Measurements from ENCODE around the gene FYTTD1. TPM values are rescaled to one million over a fixed set of nuclear protein-coding genes. Genes with fewer than 3 reads are reported as not detected.

The FYTTD1 gene
- total and polyA plus RNA-seq, 4 donors, result 25.4 to 58.6 (median 40.7) TPM

DNA sequence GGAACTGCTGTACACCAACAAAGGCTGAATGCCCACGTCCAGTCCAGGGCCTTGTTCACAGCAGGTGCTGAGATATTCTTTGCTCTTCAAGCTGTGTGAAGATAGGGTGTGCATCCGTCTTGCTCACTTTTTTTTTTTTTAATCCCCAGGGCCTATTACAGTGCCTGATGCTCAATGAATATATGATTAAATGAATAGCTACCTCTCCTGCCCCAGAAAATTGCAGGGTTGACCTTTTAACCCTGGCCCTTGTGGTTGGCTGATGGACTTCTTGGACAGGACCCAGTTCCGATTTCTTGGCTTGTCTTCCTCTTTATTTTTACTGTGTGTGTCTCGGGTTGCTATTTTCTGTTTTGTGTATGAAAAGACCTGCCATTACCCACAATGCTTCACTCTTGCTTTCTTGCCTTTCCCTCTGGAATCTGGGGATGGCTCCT is 2.9 kb upstream of the FYTTD1 start:
- no peaks in the 10 kb centered on the region for H3K36me3 ChIP-seq (ENCODE audit: control insufficient read depth in 1 of 2, insufficient read depth in 2 of 2, low read length in 1 of 2)
- H3K27me3 ChIP-seq (ENCODE audit: control insufficient read depth in 1 of 2, insufficient read depth in 2 of 2, low read length in 1 of 2), result no peaks in the 10 kb centered on the region
- no peak overlapping the region for H3K4me3 ChIP-seq (ENCODE audit: low read length in 2 of 2)
- H3K4me1 ChIP-seq (ENCODE audit: control insufficient read depth in 1 of 2, insufficient read depth in 2 of 2, low read length in 2 of 2), result no peaks in the 10 kb centered on the region
- H3K9me3 ChIP-seq (ENCODE audit: control insufficient read depth, low read length), result no peaks in the 10 kb centered on the region
- H3K27ac ChIP-seq (ENCODE audit: low read depth in 1 of 2, low read length in 2 of 2), result peak overlapping the region in 1 of 2 donors; percentile 11
- DNase-seq (no peak), ATAC-seq (ENCODE audit: low FRiP score) (no peak)
- intact Hi-C loops (cut with DNase I), result loop anchor here in 1 of 2 donors (5.0 kb wide), 1 partner anchor 35 kb away; no protein-coding TSS in a partner anchor
- 80 to 86% methylated on average over 4 of the region's 4 CpGs for WGBS, 2 donors

DNA sequence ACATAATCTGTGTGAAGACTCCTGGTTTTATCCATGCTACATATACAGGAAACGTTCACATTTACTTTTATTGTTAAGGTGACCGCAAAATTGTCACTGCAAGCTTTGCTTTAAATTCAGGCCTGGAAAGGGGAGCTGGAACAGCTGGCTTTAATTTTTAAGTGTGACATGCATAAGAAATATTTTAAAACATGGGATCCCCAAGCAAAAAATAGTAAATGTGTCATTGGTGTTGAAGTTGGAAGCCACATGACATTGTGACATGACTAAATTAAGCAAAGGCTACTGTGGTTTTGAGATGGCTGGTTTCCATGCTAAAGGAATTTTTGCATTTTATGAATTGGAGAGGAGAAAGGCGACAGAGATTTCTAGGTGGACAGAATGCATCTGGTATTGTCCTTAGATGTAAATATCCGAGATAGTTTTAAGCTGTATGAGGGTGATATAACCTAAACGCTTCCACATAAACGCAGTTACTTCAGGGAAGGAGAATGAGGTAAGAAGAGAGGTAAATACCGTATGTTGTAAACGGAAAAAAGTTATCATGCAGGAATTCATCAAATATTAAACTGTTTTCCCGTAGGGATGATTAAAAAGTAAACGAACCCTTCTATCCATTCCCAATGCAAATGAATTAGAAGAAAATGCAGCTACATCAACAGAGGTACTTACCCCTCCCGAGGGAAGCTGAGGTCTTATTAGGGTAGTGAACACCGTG is 927 bp upstream of the FYTTD1 start:
- intact Hi-C loops (cut with DNase I), result loop anchor here in 1 of 2 donors (5.0 kb wide), 1 partner anchor 36 kb away; no protein-coding TSS in a partner anchor
- H3K9me3 ChIP-seq (ENCODE audit: control insufficient read depth, low read length), result no peaks in the 10 kb centered on the region
- no peaks in the 10 kb centered on the region for H3K27me3 ChIP-seq (ENCODE audit: control insufficient read depth in 1 of 2, insufficient read depth in 2 of 2, low read length in 1 of 2)
- peak overlapping the region; percentile 2 to 73 for H3K27ac ChIP-seq (ENCODE audit: low read depth in 1 of 2, low read length in 2 of 2)
- H3K4me1 ChIP-seq (ENCODE audit: control insufficient read depth in 1 of 2, insufficient read depth in 2 of 2, low read length in 2 of 2), result peaks cover 0 to 3% of the 10 kb centered on the region in 2 donors
- peak overlapping the region; percentile 20 to 24 for H3K4me3 ChIP-seq (ENCODE audit: low read length in 2 of 2)
- no peak for ATAC-seq (ENCODE audit: low FRiP score)
- H3K36me3 ChIP-seq (ENCODE audit: control insufficient read depth in 1 of 2, insufficient read depth in 2 of 2, low read length in 1 of 2), result no peaks in the 10 kb centered on the region
- no peak for DNase-seq
- 20% methylated on average over 12 of the region's 12 CpGs for WGBS, 2 donors

DNA sequence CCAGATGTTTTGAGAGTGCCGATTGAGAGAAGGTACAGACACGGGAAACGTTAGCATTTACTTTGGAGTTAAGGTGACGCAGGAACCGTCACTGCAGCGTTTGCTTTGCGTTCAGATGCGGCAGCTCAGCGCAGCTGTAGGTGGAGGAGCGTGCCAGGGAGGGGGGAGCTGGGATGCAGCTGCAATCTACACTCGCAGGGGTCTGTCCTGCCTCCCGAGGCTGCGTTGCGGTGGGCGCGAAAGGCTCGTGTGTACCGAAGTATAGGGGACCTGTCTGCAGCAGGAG is 425 bp upstream of the FYTTD1 start:
- H3K36me3 ChIP-seq (ENCODE audit: control insufficient read depth in 1 of 2, insufficient read depth in 2 of 2, low read length in 1 of 2), result no peaks in the 10 kb centered on the region
- DNase-seq (no peak), ATAC-seq (ENCODE audit: low FRiP score) (peak; percentile 41)
- peak overlapping the region; percentile 2 to 73 for H3K27ac ChIP-seq (ENCODE audit: low read depth in 1 of 2, low read length in 2 of 2)
- 0% methylated on average over 18 of the region's 18 CpGs for WGBS, 2 donors
- H3K27me3 ChIP-seq (ENCODE audit: control insufficient read depth in 1 of 2, insufficient read depth in 2 of 2, low read length in 1 of 2), result no peaks in the 10 kb centered on the region
- H3K9me3 ChIP-seq (ENCODE audit: control insufficient read depth, low read length), result no peaks in the 10 kb centered on the region
- intact Hi-C loops (cut with DNase I), result loop anchor here in 1 of 2 donors (5.0 kb wide), 1 partner anchor 37 kb away; no protein-coding TSS in a partner anchor
- H3K4me1 ChIP-seq (ENCODE audit: control insufficient read depth in 1 of 2, insufficient read depth in 2 of 2, low read length in 2 of 2), result peaks cover 0 to 3% of the 10 kb centered on the region in 2 donors
- H3K4me3 ChIP-seq (ENCODE audit: low read length in 2 of 2), result peak overlapping the region; percentile 20 to 24

DNA sequence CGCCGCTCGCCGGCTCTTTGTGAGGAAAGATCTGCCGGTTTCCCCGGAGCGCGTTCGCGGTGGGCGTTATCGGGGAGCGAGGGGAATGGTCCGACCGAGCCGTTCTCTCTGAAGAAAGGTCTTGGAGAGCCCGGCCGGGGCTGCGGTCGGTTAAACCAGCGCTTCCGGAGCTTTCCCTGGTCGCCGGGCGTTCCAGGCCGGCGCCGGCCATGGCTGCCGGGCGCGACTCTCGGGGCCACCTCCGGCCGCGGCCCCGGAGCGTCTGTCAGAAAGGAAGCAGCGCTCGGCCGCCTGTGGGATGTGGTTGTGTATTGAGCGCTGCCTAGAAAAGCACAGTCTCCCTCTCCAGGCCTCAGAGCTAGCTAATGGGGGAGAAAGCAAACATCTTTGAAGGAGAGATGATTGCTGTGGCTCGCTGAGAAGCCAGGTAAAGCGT is 731 bp downstream of the FYTTD1 start:
- Histone ChIP-seq H3K27ac (ENCODE audit: low read depth in 1 of 2, low read length in 2 of 2) (peak overlapping the region; percentile 77 to 81), H3K27me3 (ENCODE audit: control insufficient read depth in 1 of 2, insufficient read depth in 2 of 2, low read length in 1 of 2) (no peaks in the 10 kb centered on the region), H3K9me3 (ENCODE audit: control insufficient read depth, low read length) (no peaks in the 10 kb centered on the region), H3K36me3 (ENCODE audit: control insufficient read depth in 1 of 2, insufficient read depth in 2 of 2, low read length in 1 of 2) (no peaks in the 10 kb centered on the region), H3K4me3 (ENCODE audit: low read length in 2 of 2) (peak overlapping the region; percentile 83 to 98), H3K4me1 (ENCODE audit: control insufficient read depth in 1 of 2, insufficient read depth in 2 of 2, low read length in 2 of 2) (peaks cover 0 to 3% of the 10 kb centered on the region in 2 donors)
- ATAC-seq (ENCODE audit: low FRiP score) (peak; percentile 80), DNase-seq (peak; percentile 79 to 88)
- intact Hi-C loops (cut with DNase I), result loop anchor here (5.0 to 10.0 kb wide), 2 partner anchors 42 to 54 kb away; partner anchors contain the start of gene LRCH3 (in 1 of the 2)
- WGBS, 2 donors, result 0% methylated on average over 43 of the region's 43 CpGs

DNA sequence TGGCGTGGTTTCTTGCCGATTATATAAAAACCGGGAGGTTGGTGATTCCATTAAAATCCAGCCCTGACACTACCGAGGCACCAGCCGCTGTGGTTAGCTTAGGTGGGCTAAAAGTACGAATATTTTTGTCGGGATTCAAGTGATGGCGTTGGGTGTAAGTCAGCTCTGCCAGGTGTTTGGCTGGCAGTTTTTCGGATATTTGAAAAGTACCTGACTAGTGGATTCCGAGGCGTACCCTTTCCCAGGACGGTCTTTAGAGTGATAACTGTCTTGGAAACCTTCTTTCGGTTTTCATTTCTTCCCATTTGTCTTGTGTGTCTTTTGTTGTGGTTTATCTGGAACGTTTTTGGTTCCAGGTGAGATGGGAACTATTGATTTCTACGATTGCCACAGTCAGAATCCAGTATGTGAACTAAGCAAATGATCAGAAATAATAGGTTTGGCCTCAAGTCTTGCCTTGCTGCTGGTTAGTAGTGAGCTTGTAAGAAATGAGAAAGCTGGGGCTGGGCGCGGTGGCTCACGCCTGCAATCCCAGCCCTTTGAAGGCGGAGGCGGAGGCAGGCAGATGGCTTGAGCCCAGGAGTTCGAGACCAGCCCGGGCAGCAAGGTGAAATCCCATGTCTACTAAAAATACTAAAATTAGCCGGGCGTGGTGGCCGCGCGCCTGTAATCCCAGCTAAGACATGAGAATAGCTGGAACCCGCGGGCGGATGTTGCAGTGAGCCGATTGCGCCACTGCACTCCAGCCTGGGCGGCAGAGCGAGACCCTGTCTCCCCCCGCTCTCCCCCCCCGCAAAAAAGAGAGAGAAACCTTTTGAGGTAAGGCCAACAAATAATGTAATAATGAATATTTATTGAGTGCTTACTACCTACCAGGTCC is 1.4 kb downstream of the FYTTD1 start:
- Histone ChIP-seq H3K27ac (ENCODE audit: low read depth in 1 of 2, low read length in 2 of 2) (peak overlapping the region; percentile 39 to 81), H3K4me1 (ENCODE audit: control insufficient read depth in 1 of 2, insufficient read depth in 2 of 2, low read length in 2 of 2) (peaks cover 0 to 3% of the 10 kb centered on the region in 2 donors), H3K9me3 (ENCODE audit: control insufficient read depth, low read length) (no peaks in the 10 kb centered on the region), H3K4me3 (ENCODE audit: low read length in 2 of 2) (peak overlapping the region; percentile 83 to 98), H3K36me3 (ENCODE audit: control insufficient read depth in 1 of 2, insufficient read depth in 2 of 2, low read length in 1 of 2) (no peaks in the 10 kb centered on the region), H3K27me3 (ENCODE audit: control insufficient read depth in 1 of 2, insufficient read depth in 2 of 2, low read length in 1 of 2) (no peaks in the 10 kb centered on the region)
- WGBS, 2 donors, result 2 to 3% methylated on average over 36 of the region's 36 CpGs
- no peak for ATAC-seq (ENCODE audit: low FRiP score)
- DNase-seq, result peak; percentile 74 to 87
- intact Hi-C loops (cut with DNase I), result loop anchor here (5.0 to 10.0 kb wide), 2 partner anchors 41 to 54 kb away; partner anchors contain the start of gene LRCH3 (in 1 of the 2)

DNA sequence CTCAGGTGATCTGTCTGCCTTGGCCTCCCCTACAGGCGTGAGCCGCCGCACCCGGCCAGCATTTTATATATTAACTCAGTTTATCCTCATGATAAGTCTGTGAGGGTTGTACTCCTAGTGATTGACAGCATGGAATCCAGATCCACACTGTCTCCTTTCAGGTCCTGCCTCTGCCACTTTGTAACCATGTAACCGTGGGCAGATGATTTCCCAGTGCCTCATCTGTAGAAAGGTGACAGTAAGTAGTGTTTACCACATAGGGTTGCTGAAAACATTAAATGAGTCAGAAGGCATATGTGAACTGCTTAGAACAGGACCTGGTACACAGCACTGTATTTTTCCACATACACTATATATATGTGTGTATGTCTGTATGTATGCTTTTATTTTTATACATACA is 2.4 kb downstream of the FYTTD1 start:
- Histone ChIP-seq H3K36me3 (ENCODE audit: control insufficient read depth in 1 of 2, insufficient read depth in 2 of 2, low read length in 1 of 2) (no peaks in the 10 kb centered on the region), H3K4me1 (ENCODE audit: control insufficient read depth in 1 of 2, insufficient read depth in 2 of 2, low read length in 2 of 2) (peaks cover 0 to 3% of the 10 kb centered on the region in 2 donors), H3K4me3 (ENCODE audit: low read length in 2 of 2) (no peak overlapping the region), H3K27me3 (ENCODE audit: control insufficient read depth in 1 of 2, insufficient read depth in 2 of 2, low read length in 1 of 2) (no peaks in the 10 kb centered on the region), H3K27ac (ENCODE audit: low read depth in 1 of 2, low read length in 2 of 2) (peak overlapping the region in 1 of 2 donors; percentile 40), H3K9me3 (ENCODE audit: control insufficient read depth, low read length) (no peaks in the 10 kb centered on the region)
- WGBS, 2 donors, result 85 to 90% methylated on average over 5 of the region's 5 CpGs
- no peak for ATAC-seq (ENCODE audit: low FRiP score)
- DNase-seq, result no peak
- intact Hi-C loops (cut with DNase I), result loop anchor here (5.0 to 10.0 kb wide), 2 partner anchors 40 to 53 kb away; partner anchors contain the start of gene LRCH3 (in 1 of the 2)

DNA sequence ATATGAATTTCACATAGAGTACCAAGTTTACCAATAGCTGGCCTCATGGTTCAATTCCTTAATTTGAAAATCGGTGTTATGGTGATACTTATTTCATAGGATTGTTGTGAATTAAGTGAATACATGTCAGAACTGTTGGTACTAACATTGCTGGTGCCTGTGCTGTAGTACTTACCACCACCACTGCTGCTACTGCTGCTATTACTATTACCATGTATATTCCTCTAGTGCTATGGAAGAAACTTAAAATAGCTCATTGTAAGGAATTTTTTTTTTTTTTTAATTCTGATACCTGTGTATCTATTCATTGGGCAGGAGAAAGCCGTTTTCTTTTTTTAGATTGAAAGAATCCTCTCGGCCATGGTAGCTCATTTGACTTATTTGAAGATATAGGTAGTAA is 3.6 kb downstream of the FYTTD1 start:
- Histone ChIP-seq H3K4me3 (ENCODE audit: low read length in 2 of 2) (no peak overlapping the region), H3K9me3 (ENCODE audit: control insufficient read depth, low read length) (no peaks in the 10 kb centered on the region), H3K4me1 (ENCODE audit: control insufficient read depth in 1 of 2, insufficient read depth in 2 of 2, low read length in 2 of 2) (peaks cover 0 to 3% of the 10 kb centered on the region in 2 donors), H3K36me3 (ENCODE audit: control insufficient read depth in 1 of 2, insufficient read depth in 2 of 2, low read length in 1 of 2) (no peaks in the 10 kb centered on the region), H3K27ac (ENCODE audit: low read depth in 1 of 2, low read length in 2 of 2) (no peak overlapping the region), H3K27me3 (ENCODE audit: control insufficient read depth in 1 of 2, insufficient read depth in 2 of 2, low read length in 1 of 2) (no peaks in the 10 kb centered on the region)
- 88 to 94% methylated on average over 3 of the region's 3 CpGs for WGBS, 2 donors
- ATAC-seq (ENCODE audit: low FRiP score), result no peak
- no peak for DNase-seq
- intact Hi-C loops (cut with DNase I), result loop anchor here (5.0 to 10.0 kb wide), 2 partner anchors 39 to 52 kb away; partner anchors contain the start of gene LRCH3 (in 1 of the 2)

DNA sequence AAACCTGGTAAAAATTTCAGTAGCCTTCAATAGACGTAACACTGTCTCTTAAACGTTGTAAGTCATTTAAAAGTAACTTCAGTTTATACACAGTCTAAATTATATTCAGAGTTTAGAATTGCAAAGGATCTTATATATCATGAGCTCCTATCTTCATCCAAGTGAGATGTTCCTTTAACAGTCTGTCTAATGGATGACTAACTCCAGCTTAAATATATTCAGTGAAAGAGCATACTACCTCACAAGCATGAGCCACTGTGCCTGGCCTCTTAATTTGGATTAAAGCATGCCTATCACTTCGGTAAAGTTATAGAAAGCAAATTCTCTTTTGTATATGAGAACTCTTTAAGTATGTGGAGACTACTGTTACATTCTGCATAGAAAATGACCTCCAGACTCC is 7.0 kb downstream of the FYTTD1 start:
- H3K27me3 ChIP-seq (ENCODE audit: control insufficient read depth in 1 of 2, insufficient read depth in 2 of 2, low read length in 1 of 2), result no peaks in the 10 kb centered on the region
- H3K9me3 ChIP-seq (ENCODE audit: control insufficient read depth, low read length), result no peaks in the 10 kb centered on the region
- 79% methylated on average over 3 of the region's 3 CpGs for WGBS, 2 donors
- H3K4me3 ChIP-seq (ENCODE audit: low read length in 2 of 2), result no peak overlapping the region
- ATAC-seq (ENCODE audit: low FRiP score) (no peak), DNase-seq (no peak)
- peaks cover 0 to 3% of the 10 kb centered on the region in 2 donors for H3K4me1 ChIP-seq (ENCODE audit: control insufficient read depth in 1 of 2, insufficient read depth in 2 of 2, low read length in 2 of 2)
- no peaks in the 10 kb centered on the region for H3K36me3 ChIP-seq (ENCODE audit: control insufficient read depth in 1 of 2, insufficient read depth in 2 of 2, low read length in 1 of 2)
- H3K27ac ChIP-seq (ENCODE audit: low read depth in 1 of 2, low read length in 2 of 2), result no peak overlapping the region
- intact Hi-C loops (cut with DNase I), result loop anchor here in 1 of 2 donors (10.0 kb wide), 1 partner anchor 48 kb away; no protein-coding TSS in a partner anchor
